Measurements from ENCODE around the gene CCDC110. TPM values are rescaled to one million over a fixed set of nuclear protein-coding genes. Genes with fewer than 3 reads are reported as not detected.

The CCDC110 gene
- total and polyA plus RNA-seq, 9 of the 15 experiments (the other 6 are each of a cell fraction or from before 2014, with no cell fraction given), result 0.04 to 0.35 (median 0.07) TPM; not detected in 4

- TF ChIP-seq REST (IDR thresholded peaks at IDR 0.05; ENCODE audit: borderline replicate concordance), result peak; percentile 98
- TF ChIP-seq REST (CRISPR knock-in tag; IDR thresholded peaks at IDR 0.05; ENCODE audit: low read depth), result peak; percentile 95
- TF ChIP-seq MAFF (IDR thresholded peaks at IDR 0.05; ENCODE audit: low read length), result no peak
- peak; percentile 69 for TF ChIP-seq KDM5B (IDR thresholded peaks at IDR 0.05; ENCODE audit: insufficient replicate concordance, low read depth, low read length)
- TF ChIP-seq ZNF668 (CRISPR knock-in tag; IDR thresholded peaks at IDR 0.05), result no peak; the same call in 1 of the 2 replicates
- TF ChIP-seq SMAD3 (CRISPR knock-in tag; conservative IDR thresholded peaks at IDR 0.05), result peak; percentile 35; the same call in 1 of the 2 replicates
- 0 out of 2 replicates have a peak, but pooled peaks have one; percentile 19 for TF ChIP-seq RBM34 (IDR thresholded peaks at IDR 0.05; ENCODE audit: borderline replicate concordance, insufficient read depth, low read length)
- no peak for TF ChIP-seq ZNF507 (tag; conservative IDR thresholded peaks at IDR 0.05)
- TF ChIP-seq ZEB2 (IDR thresholded peaks at IDR 0.05), result no peak
- no peak for TF ChIP-seq ZNF696 (CRISPR knock-in tag; conservative IDR thresholded peaks at IDR 0.05)
- TF ChIP-seq CEBPG (CRISPR knock-in tag; IDR thresholded peaks at IDR 0.05), result no peak
- no peak for TF ChIP-seq CEBPG (tag; conservative IDR thresholded peaks at IDR 0.05 in 1 of 2, IDR thresholded peaks at IDR 0.05 in 1 of 2)
- TF ChIP-seq MBD1 (CRISPR knock-in tag; IDR thresholded peaks at IDR 0.05), result no peak
- peak; percentile 11; the same call in 1 of the 2 replicates for TF ChIP-seq CBFA2T3 (IDR thresholded peaks at IDR 0.05)
- TF ChIP-seq ZBTB9 (CRISPR knock-in tag; IDR thresholded peaks at IDR 0.05), result 0 out of 2 replicates have a peak, but pooled peaks have one; percentile 47
- TF ChIP-seq WHSC1 (IDR thresholded peaks at IDR 0.05; ENCODE audit: low read length), result no peak
- TF ChIP-seq EP400 (IDR thresholded peaks at IDR 0.05), result peak; percentile 96
- no peak for TF ChIP-seq HNRNPH1 (optimal IDR thresholded peaks at IDR 0.05; ENCODE audit: low read depth, low read length)
Observed at GRCh38 chr4:185395956-185396723, 75.4 kb downstream of the CCDC110 start (continued).

Data from K562 (cell line).